Neuron (in vitro differentiated cells): Measurements from ENCODE around the gene GNAT3.

ENCODE experiments used
- H2AFZ ChIP-seq: one replicate; pipeline ENCODE4 v1.6.1; 2013; ENCODE audit warnings: low read depth, mild to moderate bottlenecking, inconsistent platforms, low read length, moderate library complexity
- H3K27me3 ChIP-seq: one replicate; pipeline ENCODE4 v1.6.1; 2013; ENCODE audit warnings: low read length; ENCODE audit not compliant: insufficient read depth
- H3K36me3 ChIP-seq: one replicate; pipeline ENCODE4 v1.6.1; 2013; ENCODE audit warnings: low read length; ENCODE audit not compliant: insufficient read depth
- H3K4me1 ChIP-seq: one replicate; pipeline ENCODE4 v1.6.1; 2013; ENCODE audit warnings: low read length; ENCODE audit not compliant: insufficient read depth
- H3K4me3 ChIP-seq: 2 replicates; pipeline ENCODE4 v1.5.1; 2013; ENCODE audit warnings: mild to moderate bottlenecking, low read length, moderate library complexity
- H3K9me3 ChIP-seq: one replicate; pipeline ENCODE4 v1.6.1; 2013; ENCODE audit warnings: low read length

GNAT3 gene

DNA sequence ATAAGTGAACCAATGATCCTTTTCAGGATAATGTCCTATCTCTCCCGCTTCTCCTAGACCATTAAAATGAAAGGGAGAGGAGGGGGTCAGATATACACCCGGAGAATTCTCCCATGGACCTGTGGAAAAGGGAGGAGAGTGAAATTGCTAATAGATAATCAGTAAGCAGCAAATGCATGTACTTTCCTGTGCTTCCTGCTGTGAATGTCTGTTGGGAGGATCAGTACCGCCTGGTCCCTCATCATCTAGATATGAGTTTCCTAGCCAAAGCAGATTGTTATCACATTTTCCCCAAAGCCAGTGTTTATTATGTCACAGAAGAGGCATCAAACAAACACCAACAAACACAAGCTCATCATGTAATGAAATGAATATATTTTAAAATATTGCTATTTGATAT is 96.8 kb downstream of the GNAT3 start:
- Histone ChIP-seq H2AFZ (no peak overlapping the region), H3K9me3 (no peaks in the 10 kb centered on the region), H3K4me1 (peaks cover 7% of the 10 kb centered on the region), H3K36me3 (no peaks in the 10 kb centered on the region), H3K27me3 (no peaks in the 10 kb centered on the region), H3K4me3 (no peak overlapping the region)

- H2AFZ ChIP-seq, result no peak overlapping the region
- H3K4me1 ChIP-seq, result peaks cover 7% of the 10 kb centered on the region
- no peaks in the 10 kb centered on the region for H3K36me3 ChIP-seq
- no peaks in the 10 kb centered on the region for H3K9me3 ChIP-seq
- H3K4me3 ChIP-seq, result no peak overlapping the region
- no peaks in the 10 kb centered on the region for H3K27me3 ChIP-seq
Measured at GRCh38 chr7:80414331-80414730, 97.5 kb downstream of the GNAT3 start.

DNA sequence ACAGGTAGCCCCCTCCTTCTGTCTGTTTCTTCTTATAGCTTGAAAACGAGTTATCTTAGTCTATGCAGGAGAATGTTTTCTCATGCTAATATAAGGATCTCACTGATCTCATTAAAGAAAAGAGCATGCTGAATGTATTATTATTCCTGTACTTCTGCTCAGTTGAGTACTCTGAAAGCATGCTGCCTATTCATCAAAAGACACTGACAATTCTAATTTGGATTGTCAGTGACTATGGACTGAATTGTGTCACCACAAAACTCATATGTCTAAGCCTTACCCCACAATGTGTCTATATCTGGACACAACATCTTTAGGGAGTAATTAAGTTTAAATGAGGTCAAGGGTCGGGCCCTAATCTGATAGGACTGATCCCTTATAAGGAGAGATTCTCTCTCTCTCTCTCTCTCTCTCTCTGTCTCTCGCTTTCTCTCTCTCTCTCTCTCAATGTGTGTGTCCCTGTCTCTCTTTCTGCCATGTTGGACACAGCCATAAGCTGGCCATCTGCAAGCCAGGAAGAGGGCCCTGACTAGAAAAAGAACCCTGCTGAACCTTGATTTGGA is 98.4 kb downstream of the GNAT3 start:
- Histone ChIP-seq H2AFZ (peak overlapping the region; percentile 20), H3K27me3 (no peaks in the 10 kb centered on the region), H3K4me3 (no peak overlapping the region), H3K36me3 (no peaks in the 10 kb centered on the region), H3K9me3 (no peaks in the 10 kb centered on the region), H3K4me1 (peaks cover 7% of the 10 kb centered on the region)

DNA sequence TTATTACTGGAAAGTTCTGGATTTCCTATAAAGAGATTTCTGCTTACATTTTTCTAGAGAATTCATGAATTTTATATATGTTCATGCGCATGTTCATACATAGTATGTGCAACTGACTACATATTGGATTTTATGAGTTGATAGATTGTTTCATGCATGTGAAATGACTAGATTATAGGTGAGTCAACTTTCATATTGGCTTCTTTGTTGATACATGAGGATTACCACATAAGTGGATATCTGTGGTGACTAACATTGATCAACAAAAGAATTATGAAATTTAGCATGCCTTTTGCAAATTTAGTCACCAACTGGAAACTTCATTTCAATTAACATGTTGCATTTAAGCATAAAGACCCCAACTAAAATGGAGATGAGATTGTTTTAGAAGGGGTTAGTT is 99.0 kb downstream of the GNAT3 start:
- H3K9me3 ChIP-seq, result no peaks in the 10 kb centered on the region
- H2AFZ ChIP-seq, result no peak overlapping the region
- H3K36me3 ChIP-seq, result no peaks in the 10 kb centered on the region
- H3K27me3 ChIP-seq, result no peaks in the 10 kb centered on the region
- H3K4me3 ChIP-seq, result no peak overlapping the region
- peaks cover 7% of the 10 kb centered on the region for H3K4me1 ChIP-seq

DNA sequence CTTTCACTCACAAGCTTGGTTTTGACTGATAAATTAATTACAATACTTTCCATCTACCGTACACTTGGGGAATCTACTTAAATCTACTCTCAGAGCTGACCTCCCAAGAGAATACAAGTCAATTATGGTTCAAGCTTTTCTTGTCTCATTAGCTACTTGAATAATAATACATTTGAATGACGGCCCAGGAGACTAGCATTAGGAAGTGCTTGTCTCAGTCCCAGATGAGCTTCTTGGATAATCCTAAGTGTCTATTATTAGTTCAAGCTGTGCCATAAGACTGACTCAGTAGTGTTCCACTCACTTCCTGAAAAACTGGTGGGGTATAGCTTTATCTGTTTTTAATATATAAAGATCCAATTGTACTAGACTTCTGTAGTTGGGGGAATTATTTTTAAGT is 100.2 kb downstream of the GNAT3 start:
- H2AFZ ChIP-seq, result no peak overlapping the region
- H3K4me3 ChIP-seq, result no peak overlapping the region
- H3K27me3 ChIP-seq, result no peaks in the 10 kb centered on the region
- peaks cover 7% of the 10 kb centered on the region for H3K4me1 ChIP-seq
- peaks cover 2% of the 10 kb centered on the region for H3K9me3 ChIP-seq
- no peaks in the 10 kb centered on the region for H3K36me3 ChIP-seq

- Histone ChIP-seq H3K36me3 (no peaks in the 10 kb centered on the region), H3K4me3 (no peak overlapping the region), H3K27me3 (no peaks in the 10 kb centered on the region), H3K9me3 (peaks cover 2% of the 10 kb centered on the region), H2AFZ (no peak overlapping the region), H3K4me1 (peaks cover 7% of the 10 kb centered on the region)
Measured at GRCh38 chr7:80410081-80410480, 101.8 kb downstream of the GNAT3 start.
